ENCODE measurements around the gene SCYGR1.
"Not testable (repeated sequence)": the region's sequence is repeated elsewhere in the genome, so short reads cannot be mapped to it uniquely, and the experiment has no call there.

Gene SCYGR1

GRCh38 chr2:227366769-227367426 is 20.9 kb downstream of the SCYGR1 start:
- Histone ChIP-seq H3K27ac (no peak overlapping the region), H2AFZ (ENCODE audit: low read depth) (no peak overlapping the region), H3K36me3 (ENCODE audit: insufficient read depth) (no peaks in the 10 kb centered on the region), H3K79me2 (ENCODE audit: insufficient read depth, low read depth) (no peaks in the 10 kb centered on the region), H3K27me3 (ENCODE audit: insufficient read depth, low read depth) (no peaks in the 10 kb centered on the region), H3K9ac (no peak overlapping the region), H3K4me1 (ENCODE audit: low read depth, poor library complexity, severe bottlenecking) (no peaks in the 10 kb centered on the region), H3K4me2 (no peak overlapping the region), H4K20me1 (ENCODE audit: insufficient read depth) (no peaks in the 10 kb centered on the region), H3K4me3 (IDR thresholded peaks at IDR 0.05; ENCODE audit: insufficient read depth, low read depth, low read length) (no peak overlapping the region)
- no peak for TF ChIP-seq CTCF (conservative IDR thresholded peaks at IDR 0.05; ENCODE audit: low read depth, low read length)

- H3K4me2 ChIP-seq: no peak overlapping the region
- H3K36me3 ChIP-seq (ENCODE audit: insufficient read depth): no peaks in the 10 kb centered on the region
- no peaks in the 10 kb centered on the region for H3K4me1 ChIP-seq (ENCODE audit: low read depth, poor library complexity, severe bottlenecking)
- no peaks in the 10 kb centered on the region for H3K27me3 ChIP-seq (ENCODE audit: insufficient read depth, low read depth)
- no peaks in the 10 kb centered on the region for H4K20me1 ChIP-seq (ENCODE audit: insufficient read depth)
- no peaks in the 10 kb centered on the region for H3K79me2 ChIP-seq (ENCODE audit: insufficient read depth, low read depth)
- H3K4me3 ChIP-seq (IDR thresholded peaks at IDR 0.05; ENCODE audit: insufficient read depth, low read depth, low read length): no peak overlapping the region
- H2AFZ ChIP-seq (ENCODE audit: low read depth): no peak overlapping the region
- no peak for TF ChIP-seq CTCF (conservative IDR thresholded peaks at IDR 0.05; ENCODE audit: low read depth, low read length)
- H3K9ac ChIP-seq: no peak overlapping the region
- H3K27ac ChIP-seq: no peak overlapping the region
These were observed 21.9 kb downstream of the SCYGR1 start for GRCh38 chr2:227365833-227366232.

GRCh38 chr2:227364585-227365263 is 23.0 kb downstream of the SCYGR1 start:
- H3K36me3 ChIP-seq (ENCODE audit: insufficient read depth); H3K79me2 ChIP-seq (ENCODE audit: insufficient read depth, low read depth); H3K4me2 ChIP-seq; H3K4me3 ChIP-seq (IDR thresholded peaks at IDR 0.05; ENCODE audit: insufficient read depth, low read depth, low read length); H3K27me3 ChIP-seq (ENCODE audit: insufficient read depth, low read depth); H4K20me1 ChIP-seq (ENCODE audit: insufficient read depth); H2AFZ ChIP-seq (ENCODE audit: low read depth); H3K9ac ChIP-seq; H3K4me1 ChIP-seq (ENCODE audit: low read depth, poor library complexity, severe bottlenecking); H3K27ac ChIP-seq: not testable (repeated sequence)

GRCh38 chr2:227363756-227364155 is 24.0 kb downstream of the SCYGR1 start:
- Histone ChIP-seq H2AFZ (ENCODE audit: low read depth) (no peak overlapping the region), H3K27ac (no peak overlapping the region), H3K9ac (no peak overlapping the region), H3K36me3 (ENCODE audit: insufficient read depth) (no peaks in the 10 kb centered on the region), H3K4me1 (ENCODE audit: low read depth, poor library complexity, severe bottlenecking) (no peaks in the 10 kb centered on the region), H3K79me2 (ENCODE audit: insufficient read depth, low read depth) (no peaks in the 10 kb centered on the region), H3K4me3 (IDR thresholded peaks at IDR 0.05; ENCODE audit: insufficient read depth, low read depth, low read length) (no peak overlapping the region), H3K4me2 (no peak overlapping the region), H4K20me1 (ENCODE audit: insufficient read depth) (no peaks in the 10 kb centered on the region), H3K27me3 (ENCODE audit: insufficient read depth, low read depth) (no peaks in the 10 kb centered on the region)
- TF ChIP-seq CTCF (conservative IDR thresholded peaks at IDR 0.05; ENCODE audit: low read depth, low read length): no peak

GRCh38 chr2:227360351-227360750 is 27.4 kb downstream of the SCYGR1 start:
- Histone ChIP-seq H3K27me3 (ENCODE audit: insufficient read depth, low read depth) (no peaks in the 10 kb centered on the region), H2AFZ (ENCODE audit: low read depth) (no peak overlapping the region), H3K79me2 (ENCODE audit: insufficient read depth, low read depth) (no peaks in the 10 kb centered on the region), H4K20me1 (ENCODE audit: insufficient read depth) (no peaks in the 10 kb centered on the region), H3K36me3 (ENCODE audit: insufficient read depth) (no peaks in the 10 kb centered on the region), H3K4me1 (ENCODE audit: low read depth, poor library complexity, severe bottlenecking) (no peaks in the 10 kb centered on the region), H3K27ac (no peak overlapping the region), H3K4me3 (IDR thresholded peaks at IDR 0.05; ENCODE audit: insufficient read depth, low read depth, low read length) (no peak overlapping the region), H3K9ac (no peak overlapping the region), H3K4me2 (no peak overlapping the region)
- no peak for TF ChIP-seq CTCF (conservative IDR thresholded peaks at IDR 0.05; ENCODE audit: low read depth, low read length)

All from KMS-11 (cell line).